H9 (cell line): Measurements from ENCODE around the gene CDCA3. TPM values are rescaled to one million over a fixed set of nuclear protein-coding genes. Genes with fewer than 3 reads are reported as not detected.

Source experiments
- DNase-seq: peaks from one replicate; pipeline ENCODE4 v3.0.0-alpha.2; 2017
- H2AFZ ChIP-seq: one replicate; pipeline ENCODE4 v1.6.1; 2013; ENCODE audit warnings: mild to moderate bottlenecking, low read length, control low read depth, moderate library complexity
- H2AK5ac ChIP-seq: 2 replicates; pipeline ENCODE4 v1.6.1; 2013; ENCODE audit warnings: low read length, control low read depth, mixed read lengths; ENCODE audit not compliant: insufficient read length
- H2BK120ac ChIP-seq: one replicate; pipeline ENCODE4 v1.6.1; 2013; ENCODE audit warnings: low read depth, mild to moderate bottlenecking, low read length, control low read depth, inconsistent platforms; ENCODE audit not compliant: poor library complexity, severe bottlenecking
- H2BK12ac ChIP-seq: 2 replicates; pipeline ENCODE4 v1.6.1; 2013; ENCODE audit warnings: low read length, control low read depth, mixed read lengths, low read depth; ENCODE audit not compliant: insufficient read length
- H2BK15ac ChIP-seq: 2 replicates; pipeline ENCODE4 v1.6.1; 2013; ENCODE audit warnings: low read depth, low read length, control low read depth
- H2BK20ac ChIP-seq: one replicate; pipeline ENCODE4 v1.6.1; 2013; ENCODE audit warnings: low read depth, mild to moderate bottlenecking, low read length, control low read depth, inconsistent platforms; ENCODE audit not compliant: poor library complexity, severe bottlenecking
- H2BK5ac ChIP-seq: 2 replicates; pipeline ENCODE4 v1.6.1; 2013; ENCODE audit warnings: low read length, control low read depth, mixed read lengths; ENCODE audit not compliant: insufficient read length
- H3K14ac ChIP-seq: 2 replicates; pipeline ENCODE4 v1.6.1; 2013; ENCODE audit warnings: low read length, control low read depth; ENCODE audit not compliant: insufficient read depth
- H3K18ac ChIP-seq: 2 replicates; pipeline ENCODE4 v1.6.1; 2013; ENCODE audit warnings: low read depth, mild to moderate bottlenecking, mixed read lengths, low read length, control low read depth; ENCODE audit not compliant: insufficient read length
- H3K23ac ChIP-seq: 2 replicates; pipeline ENCODE4 v1.6.1; 2013; ENCODE audit warnings: low read length, control low read depth, mixed read lengths, low read depth; ENCODE audit not compliant: insufficient read length
- H3K23me2 ChIP-seq: 2 replicates; pipeline ENCODE4 v1.6.1; 2013; ENCODE audit warnings: low read depth, mild to moderate bottlenecking, mixed read lengths, low read length, control low read depth; ENCODE audit not compliant: insufficient read length, poor library complexity, severe bottlenecking
- H3K27ac ChIP-seq: 2 replicates; pipeline ENCODE4 v1.5.1; 2013; ENCODE audit warnings: low read length, control low read depth, mixed read lengths, low read depth; ENCODE audit not compliant: insufficient read length
- H3K27me3 ChIP-seq: 2 replicates; pipeline ENCODE4 v1.6.1; 2013; ENCODE audit warnings: low read length, control low read depth, inconsistent platforms; ENCODE audit not compliant: insufficient read depth
- H3K4ac ChIP-seq: 2 replicates; pipeline ENCODE4 v1.6.1; 2013; ENCODE audit warnings: low read depth, mild to moderate bottlenecking, control low read depth, inconsistent platforms, low read length, moderate library complexity
- H3K4me1 ChIP-seq: 2 replicates; pipeline ENCODE4 v1.6.1; 2013; ENCODE audit warnings: low read length, control low read depth, inconsistent platforms; ENCODE audit not compliant: insufficient read depth
- H3K4me2 ChIP-seq: 2 replicates; pipeline ENCODE4 v1.6.1; 2013; ENCODE audit warnings: low read length, control low read depth, mixed read lengths; ENCODE audit not compliant: insufficient read length, insufficient read depth
- H3K56ac ChIP-seq: 2 replicates; pipeline ENCODE4 v1.6.1; 2013; ENCODE audit warnings: low read depth, mild to moderate bottlenecking, mixed read lengths, low read length, control low read depth; ENCODE audit not compliant: insufficient read length
- H3K79me1 ChIP-seq: 2 replicates; pipeline ENCODE4 v1.6.1; 2013; ENCODE audit warnings: low read depth, mild to moderate bottlenecking, moderate library complexity, low read length, control low read depth, inconsistent platforms; ENCODE audit not compliant: insufficient read depth, poor library complexity, severe bottlenecking
- H3K79me2 ChIP-seq: 2 replicates; pipeline ENCODE4 v1.6.1; 2013; ENCODE audit warnings: low read length, control low read depth, inconsistent platforms; ENCODE audit not compliant: insufficient read depth
- H3K9ac ChIP-seq: 2 replicates; pipeline ENCODE4 v1.6.1; 2013; ENCODE audit warnings: low read length, control low read depth, mixed read lengths; ENCODE audit not compliant: insufficient read length; ENCODE audit errors: extremely low read depth
- H3K9me3 ChIP-seq: one replicate; pipeline ENCODE4 v1.6.1; 2013; ENCODE audit warnings: low read depth, low read length, inconsistent platforms; ENCODE audit not compliant: control insufficient read depth
- H3T11ph ChIP-seq: one replicate; pipeline ENCODE4 v1.6.1; 2013; ENCODE audit warnings: mild to moderate bottlenecking, low read length, control low read depth, inconsistent platforms
- H4K20me1 ChIP-seq: one replicate; pipeline ENCODE4 v1.6.1; 2013; ENCODE audit not compliant: control insufficient read depth, insufficient read length, insufficient read depth
- H4K5ac ChIP-seq: 2 replicates; pipeline ENCODE4 v1.6.1; 2013; ENCODE audit warnings: low read depth, mild to moderate bottlenecking, mixed read lengths, low read length, control low read depth; ENCODE audit not compliant: insufficient read length
- H4K8ac ChIP-seq: replicated peaks from 2 replicates; pipeline ENCODE4 v1.6.1; 2013; ENCODE audit warnings: low read length, control low read depth, mixed read lengths, low read depth; ENCODE audit not compliant: insufficient read length
- H4K91ac ChIP-seq: 2 replicates; pipeline ENCODE4 v1.6.1; 2013; ENCODE audit warnings: low read depth, mild to moderate bottlenecking, moderate library complexity, mixed read lengths, low read length, control low read depth; ENCODE audit not compliant: insufficient read length
- H3K27ac Mint-ChIP-seq, 3 experiments: 2 replicates in 2 of 3; 3 replicates in 1 of 3; pipeline ENCODE4 v1.8.0; 2020 to 2021; ENCODE audit warnings: mixed read lengths in 3 of 3, mild to moderate bottlenecking in 1 of 3, moderate library complexity in 1 of 3
- H3K27me3 Mint-ChIP-seq: 2 replicates; pipeline ENCODE4 v1.8.0; 2021; ENCODE audit warnings: low read depth, mild to moderate bottlenecking, moderate library complexity, mixed read lengths
- H3K36me3 Mint-ChIP-seq, 3 experiments: 2 replicates in 2 of 3; 3 replicates in 1 of 3; pipeline ENCODE4 v1.8.0; 2020 to 2021; ENCODE audit warnings: low read depth in 3 of 3, mixed read lengths in 3 of 3; ENCODE audit not compliant: insufficient read depth in 1 of 3
- H3K4me1 Mint-ChIP-seq, 2 experiments: 2 replicates each; pipeline ENCODE4 v1.8.0; 2020; ENCODE audit warnings: mixed read lengths in 2 of 2
- H3K4me3 Mint-ChIP-seq, 2 experiments: 2 replicates in 1 of 2; 3 replicates in 1 of 2; pipeline ENCODE4 v1.8.0; 2020 to 2021; ENCODE audit warnings: mild to moderate bottlenecking in 2 of 2, mixed read lengths in 2 of 2, moderate library complexity in 1 of 2
- H3K9me3 Mint-ChIP-seq, 2 experiments: 2 replicates in 1 of 2; 3 replicates in 1 of 2; pipeline ENCODE4 v1.8.0; 2020; ENCODE audit warnings: mild to moderate bottlenecking in 2 of 2, mixed read lengths in 2 of 2, moderate library complexity in 1 of 2
- WGBS: extraction: QIAGEN DNeasy Blood & Tissue Kit; methylation state at CpG from one replicate; pipeline ENCODE4 v1.1.7; 2013; ENCODE audit warnings: missing lambda C conversion rate, low lambda C conversion rate, mixed read lengths; ENCODE audit not compliant: insufficient read length; ENCODE audit errors: extremely low coverage; 5-methylcytosine and 5-hydroxymethylcytosine counted together
- total RNA-seq: library from RNA; stranded (reverse); gene quantifications from 2 replicates; pipeline ENCODE4 v1.2.1, GENCODE V29; 2021
- TF ChIP-seq, protein P1 (sequence below): fragments of 200-600 bp; sonication (generic); conservative IDR thresholded peaks from 3 replicates; pipeline ENCODE4 v1.8.0; 2021; ENCODE audit warnings: antibody characterized with exemption, mild to moderate bottlenecking

The CDCA3 gene
- total RNA-seq, 1 experiment from 2014 or later = 45.1 TPM

DNA sequence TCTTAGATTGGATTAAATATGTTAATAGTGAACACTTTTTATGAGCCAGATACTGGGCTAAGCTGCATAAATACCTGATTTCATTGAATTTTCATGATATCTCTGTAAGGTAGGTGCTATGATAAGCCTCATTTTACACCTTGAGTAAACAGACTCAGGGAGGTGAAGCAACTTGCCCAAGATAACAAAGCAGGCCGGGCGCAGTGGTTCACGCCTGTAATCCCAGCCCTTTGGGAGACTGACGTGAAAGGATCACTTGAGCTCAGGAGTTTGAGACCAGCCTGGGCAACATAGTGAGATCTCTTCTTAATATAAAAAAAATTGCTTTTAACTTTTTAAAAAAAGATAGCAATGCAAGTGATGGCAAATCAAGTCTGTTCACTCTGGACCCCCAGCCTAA is 9.0 kb downstream of the CDCA3 start:
- Histone ChIP-seq H4K5ac (no peak overlapping the region), H4K8ac (no peak overlapping the region), H3K23ac (no peak overlapping the region), H2AK5ac (no peak overlapping the region), H4K91ac (no peak overlapping the region), H3K9me3 (no peaks in the 10 kb centered on the region), H2BK20ac (no peak overlapping the region), H3K79me1 (no peaks in the 10 kb centered on the region), H3K18ac (no peak overlapping the region), H3K4me2 (no peak overlapping the region), H3K56ac (no peak overlapping the region), H2BK5ac (no peak overlapping the region), H2AFZ (no peak overlapping the region), H2BK12ac (no peak overlapping the region), H2BK120ac (no peak overlapping the region), H3K14ac (no peak overlapping the region), H3K27me3 (no peaks in the 10 kb centered on the region), H3T11ph (no peak overlapping the region), H3K4me1 (no peaks in the 10 kb centered on the region), H4K20me1 (no peaks in the 10 kb centered on the region), H3K79me2 (no peaks in the 10 kb centered on the region), H3K27ac (no peak overlapping the region), H3K4ac (no peak overlapping the region), H3K23me2 (no peaks in the 10 kb centered on the region), H3K9ac (no peak overlapping the region), H2BK15ac (no peak overlapping the region)
- Mint-ChIP-seq H3K4me1 (peaks cover 4 to 21% of the 10 kb centered on the region in 2 experiments; a peak in 3 of 4 replicates), H3K4me3 (no peak overlapping the region), H3K36me3 (peaks cover 28 to 75% (median 70%) of the 10 kb centered on the region in 3 experiments), H3K27ac (no peak overlapping the region), H3K9me3 (no peaks in the 10 kb centered on the region; a peak in 1 of 5 replicates), H3K27me3 (no peaks in the 10 kb centered on the region)
- TF ChIP-seq, protein P1, sequence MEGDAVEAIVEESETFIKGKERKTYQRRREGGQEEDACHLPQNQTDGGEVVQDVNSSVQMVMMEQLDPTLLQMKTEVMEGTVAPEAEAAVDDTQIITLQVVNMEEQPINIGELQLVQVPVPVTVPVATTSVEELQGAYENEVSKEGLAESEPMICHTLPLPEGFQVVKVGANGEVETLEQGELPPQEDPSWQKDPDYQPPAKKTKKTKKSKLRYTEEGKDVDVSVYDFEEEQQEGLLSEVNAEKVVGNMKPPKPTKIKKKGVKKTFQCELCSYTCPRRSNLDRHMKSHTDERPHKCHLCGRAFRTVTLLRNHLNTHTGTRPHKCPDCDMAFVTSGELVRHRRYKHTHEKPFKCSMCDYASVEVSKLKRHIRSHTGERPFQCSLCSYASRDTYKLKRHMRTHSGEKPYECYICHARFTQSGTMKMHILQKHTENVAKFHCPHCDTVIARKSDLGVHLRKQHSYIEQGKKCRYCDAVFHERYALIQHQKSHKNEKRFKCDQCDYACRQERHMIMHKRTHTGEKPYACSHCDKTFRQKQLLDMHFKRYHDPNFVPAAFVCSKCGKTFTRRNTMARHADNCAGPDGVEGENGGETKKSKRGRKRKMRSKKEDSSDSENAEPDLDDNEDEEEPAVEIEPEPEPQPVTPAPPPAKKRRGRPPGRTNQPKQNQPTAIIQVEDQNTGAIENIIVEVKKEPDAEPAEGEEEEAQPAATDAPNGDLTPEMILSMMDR = no peak
- DNase-seq = no peak
- WGBS = no CpG with 5 or more reads among the region's 4 CpGs
